WTC11 (cell line): Measurements from ENCODE around the gene STARD10. TPM values are rescaled to one million over a fixed set of nuclear protein-coding genes. Genes with fewer than 3 reads are reported as not detected.

Experiments used
- ATAC-seq: fragments of 200-7000 bp; cut with Tn5 transposase; 2 replicates; pipeline ENCODE4 v1.10.0; 2021; ENCODE audit warnings: mild to moderate bottlenecking, moderate library complexity
- CTCF ChIA-PET: fragments of 300-600 bp; sonication (Branson Sonifier 250); formaldehyde crosslinking; loops from one replicate; lab custom pipeline; 2021; ENCODE audit warnings: antibody characterized with exemption; lab: Charles Lee
- POLR2A ChIA-PET: fragments of 350-600 bp; sonication (Branson Sonifier 250); formaldehyde crosslinking; loops from one replicate; lab custom pipeline; 2021; ENCODE audit warnings: antibody characterized with exemption; lab: Charles Lee
- DNase-seq: peaks from one replicate; pipeline ENCODE4 v3.0.0; 2021; ENCODE audit warnings: low spot score
- H3K27ac Mint-ChIP-seq: 2 replicates; pipeline ENCODE4 v1.8.0; 2021; ENCODE audit warnings: mixed read lengths
- H3K27me3 Mint-ChIP-seq: 2 replicates; pipeline ENCODE4 v1.8.0; 2021; ENCODE audit warnings: low read depth, mild to moderate bottlenecking, moderate library complexity, mixed read lengths
- H3K36me3 Mint-ChIP-seq: 2 replicates; pipeline ENCODE4 v1.8.0; 2021; ENCODE audit warnings: mixed read lengths
- H3K4me1 Mint-ChIP-seq: 2 replicates; pipeline ENCODE4 v1.8.0; 2022; ENCODE audit warnings: mixed read lengths
- H3K4me3 Mint-ChIP-seq: 2 replicates; pipeline ENCODE4 v1.8.0; 2021; ENCODE audit warnings: mild to moderate bottlenecking, moderate library complexity, mixed read lengths
- H3K9me3 Mint-ChIP-seq: 2 replicates; pipeline ENCODE4 v1.8.0; 2021; ENCODE audit warnings: mixed read lengths
- ESRRA ChIP-seq: sonication (generic); formaldehyde crosslinking; IDR thresholded peaks from 2 replicates; pipeline ENCODE4 v1.8.1; 2022; ENCODE audit warnings: mild to moderate bottlenecking, missing genetic modification reagents, borderline replicate concordance
- IRF2 ChIP-seq: sonication (generic); formaldehyde crosslinking; IDR thresholded peaks from 2 replicates; pipeline ENCODE4 v1.8.0; 2022; ENCODE audit warnings: low read depth, missing genetic modification reagents, borderline replicate concordance
- JUN ChIP-seq: sonication (generic); formaldehyde crosslinking; IDR thresholded peaks from 2 replicates; pipeline ENCODE4 v1.8.0; 2023; ENCODE audit warnings: mild to moderate bottlenecking, missing genetic modification reagents
- NFATC4 ChIP-seq: fragments of 250-450 bp; sonication (Bioruptor Pico); IDR thresholded peaks from 2 replicates; pipeline ENCODE4 v1.9.0; 2021; ENCODE audit warnings: mild to moderate bottlenecking
- RELA ChIP-seq: sonication (generic); formaldehyde crosslinking; IDR thresholded peaks from 2 replicates; pipeline ENCODE4 v1.8.1; 2022; ENCODE audit warnings: missing genetic modification reagents, mild to moderate bottlenecking, borderline replicate concordance
- SOX15 ChIP-seq: fragments of 250-450 bp; sonication (Bioruptor Pico); IDR thresholded peaks from 2 replicates; pipeline ENCODE4 v1.9.0; 2021; ENCODE audit warnings: mild to moderate bottlenecking
- TEAD4 ChIP-seq: sonication (generic); formaldehyde crosslinking; IDR thresholded peaks from 2 replicates; pipeline ENCODE4 v1.8.0; 2022; ENCODE audit warnings: mild to moderate bottlenecking, missing genetic modification reagents
- ZNF232 ChIP-seq: sonication (generic); formaldehyde crosslinking; IDR thresholded peaks from 2 replicates; pipeline ENCODE4 v1.8.0; 2022; ENCODE audit warnings: mild to moderate bottlenecking, missing genetic modification reagents
- total RNA-seq: library from RNA; stranded (reverse); gene quantifications from 3 replicates; pipeline ENCODE4 v1.2.3, GENCODE V29; 2021
- TF ChIP-seq, protein P1 (sequence below): sonication (generic); formaldehyde crosslinking; IDR thresholded peaks from 2 replicates; pipeline ENCODE4 v1.8.1; 2022; ENCODE audit warnings: missing genetic modification reagents, borderline replicate concordance
- TF ChIP-seq, protein P2 (sequence below): fragments of 200-600 bp; IDR thresholded peaks from 2 replicates; pipeline ENCODE4 v1.8.0; 2022; ENCODE audit warnings: antibody characterized with exemption
- TF ChIP-seq, protein P3 (sequence below): fragments of 250-450 bp; sonication (Bioruptor Pico); IDR thresholded peaks from 2 replicates; pipeline ENCODE4 v1.9.0; 2021; ENCODE audit warnings: moderate library complexity, mild to moderate bottlenecking, inconsistent platforms, borderline replicate concordance
- TF ChIP-seq, protein P4 (sequence below): sonication (generic); formaldehyde crosslinking; IDR thresholded peaks from 2 replicates; pipeline ENCODE4 v1.8.0; 2022; ENCODE audit warnings: mild to moderate bottlenecking, missing genetic modification reagents
- TF ChIP-seq, protein P5 (sequence below): sonication (generic); formaldehyde crosslinking; IDR thresholded peaks from 2 replicates; pipeline ENCODE4 v1.8.0; 2022; ENCODE audit warnings: mild to moderate bottlenecking, missing genetic modification reagents
- TF ChIP-seq, protein P6 (sequence below): fragments of 250-450 bp; sonication (Bioruptor Pico); IDR thresholded peaks from 2 replicates; pipeline ENCODE4 v1.8.0; 2021; ENCODE audit warnings: mild to moderate bottlenecking

STARD10 gene
- total RNA-seq, 1 experiment from 2014 or later = 32.0 TPM

DNA sequence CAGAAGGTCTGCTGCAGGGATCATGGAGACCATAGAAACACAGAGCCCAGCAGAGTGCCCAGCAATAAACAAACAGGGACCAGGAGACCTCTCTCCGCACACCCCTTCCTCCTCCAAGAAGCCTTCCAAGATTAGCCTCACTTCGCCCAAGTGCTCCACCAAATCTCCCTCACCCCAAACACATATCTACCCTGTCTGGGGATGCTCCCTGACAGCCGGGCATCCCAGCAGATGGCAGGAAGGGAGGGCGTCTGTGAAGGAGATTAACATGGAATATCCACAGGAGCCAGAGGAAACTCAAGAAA is 68.2 kb downstream of the STARD10 start (continued):
- TF ChIP-seq RELA (CRISPR knock-in tag) = no peak
- no peak for TF ChIP-seq TEAD4 (CRISPR knock-in tag)
- TF ChIP-seq IRF2 (CRISPR knock-in tag) = no peak

DNA sequence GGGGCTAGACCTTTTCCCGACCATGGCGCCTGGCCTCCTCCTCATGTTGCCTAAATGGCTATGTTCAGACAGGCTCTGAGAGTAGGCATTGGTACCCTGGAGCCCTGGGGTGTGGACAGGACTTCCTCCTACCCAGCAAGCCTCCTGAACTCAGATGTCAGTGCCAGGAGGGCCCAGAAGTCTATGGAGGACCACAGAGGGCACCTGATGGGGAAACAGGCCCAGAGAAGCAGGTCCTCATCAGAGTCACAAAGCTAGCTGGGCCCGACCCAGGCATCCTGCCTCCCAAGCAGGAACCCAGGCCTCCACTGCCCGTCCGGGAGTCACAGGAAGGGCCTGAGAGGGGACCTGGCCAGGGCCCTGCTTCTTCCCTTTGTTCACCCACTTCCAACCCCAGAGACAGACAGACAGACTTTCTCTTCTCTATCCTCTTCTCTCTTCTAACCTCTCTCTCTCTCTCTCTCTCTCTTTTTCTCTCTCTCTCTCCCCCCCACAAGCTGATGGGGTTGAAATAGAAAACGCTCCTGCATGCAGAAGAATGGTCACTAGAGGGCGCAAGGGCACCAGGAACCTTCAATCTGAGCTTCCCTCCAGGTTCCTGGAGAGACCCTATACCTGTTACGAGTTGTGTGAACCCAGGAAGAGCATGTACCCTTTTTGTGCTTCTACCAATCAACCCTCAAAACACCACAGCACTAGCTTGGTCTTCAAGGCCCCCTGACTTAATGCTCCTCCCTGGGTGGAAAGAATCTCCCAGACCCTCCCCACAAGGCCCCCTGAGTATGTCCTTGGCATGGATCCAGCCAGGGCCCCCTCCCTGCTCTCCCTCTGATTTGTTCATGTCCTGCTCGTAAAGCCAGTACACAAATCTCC is 68.8 kb downstream of the STARD10 start:
- Mint-ChIP-seq H3K4me3 (no peak overlapping the region), H3K9me3 (no peaks in the 10 kb centered on the region)
- POLR2A ChIA-PET = interaction anchor here (0.5 to 1.1 kb wide), 4 partner anchors 16 to 766 kb away, joined by 3 to 5 read pairs (median 3); no protein-coding TSS in a partner anchor

DNA sequence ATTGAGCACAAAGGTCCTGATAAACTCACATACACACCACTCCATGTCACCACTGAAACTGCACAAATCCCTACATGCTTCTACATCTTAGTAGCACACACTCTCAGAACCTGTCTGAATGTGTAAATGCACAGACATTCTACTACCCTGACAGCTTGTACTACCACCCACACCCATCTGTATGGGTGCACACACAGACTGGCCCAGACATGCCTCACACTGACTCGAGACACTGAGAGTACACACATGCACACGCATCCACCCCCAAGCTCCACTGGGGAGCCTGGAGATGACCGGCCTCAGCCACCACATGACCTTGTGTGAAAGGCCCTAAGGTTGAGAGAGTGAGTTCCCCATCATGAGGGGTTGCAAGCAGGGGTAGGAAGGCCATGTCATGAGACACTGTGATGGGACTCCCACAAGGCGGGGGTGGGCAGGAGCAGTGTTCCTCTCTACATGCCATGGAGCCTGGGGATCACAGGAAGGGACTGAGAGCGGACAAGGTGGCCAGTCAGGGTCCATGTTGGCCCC is 69.8 kb downstream of the STARD10 start:
- POLR2A ChIA-PET = no interaction called here
- TF ChIP-seq JUN (CRISPR knock-in tag) = no peak
- TF ChIP-seq, protein P1, sequence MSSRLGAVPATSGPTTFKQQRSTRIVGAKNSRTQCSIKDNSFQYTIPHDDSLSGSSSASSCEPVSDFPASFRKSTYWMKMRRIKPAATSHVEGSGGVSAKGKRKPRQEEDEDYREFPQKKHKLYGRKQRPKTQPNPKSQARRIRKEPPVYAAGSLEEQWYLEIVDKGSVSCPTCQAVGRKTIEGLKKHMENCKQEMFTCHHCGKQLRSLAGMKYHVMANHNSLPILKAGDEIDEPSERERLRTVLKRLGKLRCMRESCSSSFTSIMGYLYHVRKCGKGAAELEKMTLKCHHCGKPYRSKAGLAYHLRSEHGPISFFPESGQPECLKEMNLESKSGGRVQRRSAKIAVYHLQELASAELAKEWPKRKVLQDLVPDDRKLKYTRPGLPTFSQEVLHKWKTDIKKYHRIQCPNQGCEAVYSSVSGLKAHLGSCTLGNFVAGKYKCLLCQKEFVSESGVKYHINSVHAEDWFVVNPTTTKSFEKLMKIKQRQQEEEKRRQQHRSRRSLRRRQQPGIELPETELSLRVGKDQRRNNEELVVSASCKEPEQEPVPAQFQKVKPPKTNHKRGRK = no peak
- TF ChIP-seq, protein P2, sequence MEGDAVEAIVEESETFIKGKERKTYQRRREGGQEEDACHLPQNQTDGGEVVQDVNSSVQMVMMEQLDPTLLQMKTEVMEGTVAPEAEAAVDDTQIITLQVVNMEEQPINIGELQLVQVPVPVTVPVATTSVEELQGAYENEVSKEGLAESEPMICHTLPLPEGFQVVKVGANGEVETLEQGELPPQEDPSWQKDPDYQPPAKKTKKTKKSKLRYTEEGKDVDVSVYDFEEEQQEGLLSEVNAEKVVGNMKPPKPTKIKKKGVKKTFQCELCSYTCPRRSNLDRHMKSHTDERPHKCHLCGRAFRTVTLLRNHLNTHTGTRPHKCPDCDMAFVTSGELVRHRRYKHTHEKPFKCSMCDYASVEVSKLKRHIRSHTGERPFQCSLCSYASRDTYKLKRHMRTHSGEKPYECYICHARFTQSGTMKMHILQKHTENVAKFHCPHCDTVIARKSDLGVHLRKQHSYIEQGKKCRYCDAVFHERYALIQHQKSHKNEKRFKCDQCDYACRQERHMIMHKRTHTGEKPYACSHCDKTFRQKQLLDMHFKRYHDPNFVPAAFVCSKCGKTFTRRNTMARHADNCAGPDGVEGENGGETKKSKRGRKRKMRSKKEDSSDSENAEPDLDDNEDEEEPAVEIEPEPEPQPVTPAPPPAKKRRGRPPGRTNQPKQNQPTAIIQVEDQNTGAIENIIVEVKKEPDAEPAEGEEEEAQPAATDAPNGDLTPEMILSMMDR = no peak
- no peak for TF ChIP-seq ESRRA (CRISPR knock-in tag)
- no peak for TF ChIP-seq ZNF232 (CRISPR knock-in tag)
- TF ChIP-seq, protein P3, sequence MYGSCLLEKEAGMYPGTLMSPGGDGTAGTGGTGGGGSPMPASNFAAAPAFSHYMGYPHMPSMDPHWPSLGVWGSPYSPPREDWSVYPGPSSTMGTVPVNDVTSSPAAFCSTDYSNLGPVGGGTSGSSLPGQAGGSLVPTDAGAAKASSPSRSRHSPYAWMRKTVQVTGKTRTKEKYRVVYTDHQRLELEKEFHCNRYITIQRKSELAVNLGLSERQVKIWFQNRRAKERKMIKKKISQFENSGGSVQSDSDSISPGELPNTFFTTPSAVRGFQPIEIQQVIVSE (CRISPR knock-in tag) = no peak
- no peak for TF ChIP-seq SOX15 (CRISPR knock-in tag)
- TF ChIP-seq, protein P4, sequence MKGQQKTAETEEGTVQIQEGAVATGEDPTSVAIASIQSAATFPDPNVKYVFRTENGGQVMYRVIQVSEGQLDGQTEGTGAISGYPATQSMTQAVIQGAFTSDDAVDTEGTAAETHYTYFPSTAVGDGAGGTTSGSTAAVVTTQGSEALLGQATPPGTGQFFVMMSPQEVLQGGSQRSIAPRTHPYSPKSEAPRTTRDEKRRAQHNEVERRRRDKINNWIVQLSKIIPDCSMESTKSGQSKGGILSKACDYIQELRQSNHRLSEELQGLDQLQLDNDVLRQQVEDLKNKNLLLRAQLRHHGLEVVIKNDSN (CRISPR knock-in tag) = no peak
- TF ChIP-seq, protein P5, sequence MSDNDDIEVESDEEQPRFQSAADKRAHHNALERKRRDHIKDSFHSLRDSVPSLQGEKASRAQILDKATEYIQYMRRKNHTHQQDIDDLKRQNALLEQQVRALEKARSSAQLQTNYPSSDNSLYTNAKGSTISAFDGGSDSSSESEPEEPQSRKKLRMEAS (CRISPR knock-in tag) = no peak
- TF ChIP-seq NFATC4 (CRISPR knock-in tag) = no peak
- TF ChIP-seq, protein P6, sequence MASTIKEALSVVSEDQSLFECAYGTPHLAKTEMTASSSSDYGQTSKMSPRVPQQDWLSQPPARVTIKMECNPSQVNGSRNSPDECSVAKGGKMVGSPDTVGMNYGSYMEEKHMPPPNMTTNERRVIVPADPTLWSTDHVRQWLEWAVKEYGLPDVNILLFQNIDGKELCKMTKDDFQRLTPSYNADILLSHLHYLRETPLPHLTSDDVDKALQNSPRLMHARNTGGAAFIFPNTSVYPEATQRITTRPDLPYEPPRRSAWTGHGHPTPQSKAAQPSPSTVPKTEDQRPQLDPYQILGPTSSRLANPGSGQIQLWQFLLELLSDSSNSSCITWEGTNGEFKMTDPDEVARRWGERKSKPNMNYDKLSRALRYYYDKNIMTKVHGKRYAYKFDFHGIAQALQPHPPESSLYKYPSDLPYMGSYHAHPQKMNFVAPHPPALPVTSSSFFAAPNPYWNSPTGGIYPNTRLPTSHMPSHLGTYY = no peak
- DNase-seq (no peak), ATAC-seq (no peak)
- Mint-ChIP-seq H3K27ac (peak overlapping the region; percentile 81), H3K4me3 (no peak overlapping the region), H3K4me1 (peaks cover 9% of the 10 kb centered on the region), H3K9me3 (no peaks in the 10 kb centered on the region), H3K36me3 (no peaks in the 10 kb centered on the region), H3K27me3 (no peaks in the 10 kb centered on the region)
- CTCF ChIA-PET = interaction anchor here (0.9 to 1.8 kb wide), 2 partner anchors 18 to 89 kb away, joined by 3 to 8 read pairs; no protein-coding TSS in a partner anchor

More for the DNA sequence above, 68.8 kb downstream of the STARD10 start:
- ATAC-seq = peak; percentile 63
- peak; percentile 79 for DNase-seq
- TF ChIP-seq, protein P2 = peak; percentile 84
- no peak for TF ChIP-seq ZNF232 (CRISPR knock-in tag)
- peak overlapping the region; percentile 55; the same call in 1 of the 2 replicates for H3K27ac Mint-ChIP-seq
- H3K36me3 Mint-ChIP-seq = no peaks in the 10 kb centered on the region
- CTCF ChIA-PET = interaction anchor here (0.6 to 3.9 kb wide), 60 partner anchors 8 to 515 kb away, joined by 3 to 81 read pairs (median 4); partner anchors contain the start of genes ARAP1, FCHSD2 and STARD10
- H3K27me3 Mint-ChIP-seq = no peaks in the 10 kb centered on the region
- H3K4me1 Mint-ChIP-seq = peaks cover 12% of the 10 kb centered on the region
